GM12873 (cell line): ENCODE measurements around the gene SEPTIN5.

Experiments
- CTCF ChIP-seq: IDR thresholded peaks from 2 replicates; pipeline ENCODE4 v1.5.1; 2012; ENCODE audit warnings: low read depth, mild to moderate bottlenecking, moderate library complexity, low read length, control low read depth; ENCODE audit not compliant: insufficient read depth; ENCODE audit errors: missing control alignments

SEPTIN5 gene

GRCh38 chr22:19714312-19715187 is at the start of gene SEPTIN5:
Gene SEPTIN5 (plus strand): TSS chr22:19714503. CDS start chr22:19714589, 86 bp downstream.
- no peak for TF ChIP-seq CTCF

DNA sequence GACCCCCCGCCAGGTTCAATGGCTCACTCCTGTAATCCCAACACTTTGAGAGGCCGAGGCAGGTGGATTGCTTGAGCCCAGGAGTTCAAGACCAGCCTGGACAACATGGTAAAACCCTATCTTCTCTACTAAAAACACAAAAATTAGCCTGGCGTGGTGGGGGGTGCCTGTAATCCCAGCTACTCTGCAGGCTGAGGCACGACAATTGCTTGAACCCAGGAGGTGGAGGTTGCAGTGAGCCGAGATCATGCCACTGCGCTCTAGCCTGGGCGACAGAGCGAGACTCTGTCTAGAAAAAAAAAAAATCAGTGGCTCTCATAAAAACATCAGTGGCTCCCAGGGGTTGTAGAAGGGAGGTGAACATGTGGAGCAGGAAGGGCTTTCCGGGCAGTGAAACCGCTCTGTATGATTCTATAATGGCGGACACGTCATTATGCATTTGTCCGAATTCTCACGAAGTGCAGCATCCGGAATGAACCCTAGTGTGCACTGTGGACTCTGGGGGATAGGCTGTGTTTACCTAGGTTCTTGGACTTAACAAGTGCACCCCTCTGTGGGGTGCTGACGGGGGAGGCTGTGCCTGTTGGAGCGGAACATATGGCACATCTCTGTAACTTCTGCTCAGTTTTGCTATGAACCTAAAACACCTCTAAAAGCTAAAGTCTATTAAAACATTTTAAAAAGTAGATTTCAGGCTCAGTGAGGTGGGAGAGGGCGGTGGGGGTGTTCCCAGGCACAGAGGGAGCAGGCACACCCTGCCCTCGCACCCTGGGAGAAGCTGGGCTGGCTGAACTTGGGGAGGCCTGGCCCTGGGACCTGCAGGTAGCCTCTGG is 49.1 kb upstream of the SEPTIN5 start:
- no peak for TF ChIP-seq CTCF

GRCh38 chr22:19665784-19666672 is 48.3 kb upstream of the SEPTIN5 start:
- TF ChIP-seq CTCF = no peak

DNA sequence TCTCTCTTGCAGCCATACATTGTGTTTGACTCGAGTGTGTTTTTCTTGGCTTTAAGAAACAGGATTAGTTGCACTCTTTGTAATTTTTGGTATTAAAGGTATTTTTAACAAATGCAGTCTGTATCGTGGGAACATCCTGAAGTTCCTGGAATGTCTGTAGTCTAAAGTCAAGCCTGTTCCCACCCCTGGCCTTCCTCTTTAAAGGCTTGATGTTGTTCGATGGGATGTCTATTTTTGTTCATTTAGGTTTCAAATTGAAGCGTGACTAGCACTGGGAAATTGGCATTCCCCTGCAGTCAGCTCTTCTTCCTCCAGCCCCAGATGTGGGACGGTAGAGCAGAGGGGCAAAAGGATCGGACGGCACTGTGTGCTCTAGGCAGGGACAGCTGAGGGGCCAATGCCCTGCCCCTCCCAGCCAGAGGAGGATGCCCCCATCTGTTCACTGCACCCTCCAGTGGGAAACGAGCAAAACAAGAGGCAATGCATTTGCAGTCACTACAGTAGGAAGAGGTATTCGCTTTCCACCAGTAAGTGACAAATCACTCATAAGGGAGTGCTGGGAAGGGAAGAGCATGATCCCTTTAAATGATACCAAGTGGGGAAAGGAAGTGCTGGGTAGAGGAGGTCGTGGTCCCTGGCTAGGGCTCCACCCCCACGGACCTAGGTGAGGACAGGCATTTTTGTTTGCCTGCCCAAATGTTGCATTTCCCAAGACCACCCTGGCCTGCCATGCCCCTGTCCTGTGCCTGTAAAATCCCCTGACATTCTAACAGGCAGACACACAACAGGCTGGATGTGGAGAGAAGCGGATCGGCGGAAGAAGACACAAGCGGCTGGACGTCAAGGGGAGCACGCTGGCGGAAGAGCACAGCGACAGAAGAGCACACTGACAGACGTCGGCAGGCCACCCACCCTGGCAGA is 47.4 kb upstream of the SEPTIN5 start:
- TF ChIP-seq CTCF = no peak

DNA sequence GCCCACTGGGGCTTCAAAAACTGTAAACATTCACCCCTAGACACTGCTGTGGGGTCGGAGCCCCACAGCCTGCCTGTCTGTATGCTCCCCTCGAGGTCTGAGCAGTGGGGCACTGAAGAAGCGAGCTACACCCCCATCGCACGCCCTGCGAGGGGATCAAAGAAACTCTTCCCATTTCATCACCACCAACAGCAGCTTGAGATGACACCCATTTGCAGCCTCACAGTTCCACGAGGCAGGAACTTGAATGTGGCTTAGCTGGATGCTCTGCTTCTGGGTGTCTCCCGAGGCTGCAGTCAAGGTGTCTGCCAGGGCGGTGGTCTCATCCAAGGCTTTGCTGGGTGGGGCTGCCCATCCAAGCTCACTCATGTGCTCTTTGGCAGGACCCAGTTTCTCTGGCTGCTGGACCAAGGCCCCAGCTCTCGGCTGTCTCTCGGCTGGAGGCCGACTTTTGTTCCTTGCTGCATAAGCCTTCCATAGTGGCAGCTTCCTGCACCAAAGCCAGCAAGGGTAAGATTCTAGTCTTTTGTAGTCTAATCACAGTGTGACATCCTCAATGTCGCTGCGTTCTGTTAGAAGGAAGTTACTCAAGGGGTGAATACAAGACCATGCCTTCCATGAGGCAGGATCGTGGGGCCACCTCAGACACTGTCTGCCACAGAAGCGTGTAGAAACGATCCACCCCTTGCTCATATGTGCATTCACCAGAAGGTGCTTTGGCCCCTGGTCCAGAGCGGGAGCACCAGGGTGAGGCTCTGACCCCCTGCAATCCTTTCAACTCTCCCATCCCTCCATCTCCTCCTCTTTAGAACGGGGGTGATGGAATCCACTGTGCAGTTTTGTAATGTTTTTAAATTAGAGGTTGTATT is 46.2 kb upstream of the SEPTIN5 start:
- no peak for TF ChIP-seq CTCF

GRCh38 chr22:19668748-19669147 is 45.6 kb upstream of the SEPTIN5 start:
- no peak for TF ChIP-seq CTCF
